WERI-Rb-1 (cell line): ENCODE measurements around the gene SMARCD1.

ENCODE experiments used
- DNase-seq: peaks from one replicate; pipeline ENCODE4 v3.0.0-alpha.2; 2020
- H3K27ac ChIP-seq: fragments of 250-450 bp; sonication (Bioruptor Pico); 2 replicates; pipeline ENCODE4 v1.5.1; 2020; ENCODE audit warnings: mild to moderate bottlenecking, moderate library complexity
- H3K27me3 ChIP-seq: fragments of 250-450 bp; sonication (Bioruptor Pico); 2 replicates; pipeline ENCODE4 v1.5.1; 2021; ENCODE audit warnings: mild to moderate bottlenecking, low read depth, moderate library complexity; ENCODE audit not compliant: insufficient read depth, severe bottlenecking
- H3K36me3 ChIP-seq: fragments of 250-450 bp; sonication (Bioruptor Pico); 2 replicates; pipeline ENCODE4 v1.5.1; 2020; ENCODE audit warnings: mild to moderate bottlenecking, moderate library complexity
- H3K4me3 ChIP-seq: 2 replicates; pipeline ENCODE4 v1.5.1; 2011; ENCODE audit warnings: low read depth, mild to moderate bottlenecking, control low read depth, low read length
- H3K9me3 ChIP-seq: fragments of 250-450 bp; sonication (Bioruptor Pico); 2 replicates; pipeline ENCODE4 v1.5.1; 2021; ENCODE audit warnings: mild to moderate bottlenecking, moderate library complexity; ENCODE audit not compliant: severe bottlenecking
- CTCF ChIP-seq: IDR thresholded peaks from 2 replicates; pipeline ENCODE4 v1.5.1; 2011; ENCODE audit warnings: low read depth, mild to moderate bottlenecking, control low read depth, inconsistent platforms, low read length

The SMARCD1 gene

GRCh38 chr12:50065726-50066310 lies 19.3 kb upstream of the SMARCD1 start:
- no peaks in the 10 kb centered on the region for H3K9me3 ChIP-seq
- DNase-seq = no peak

GRCh38 chr12:50066402-50066801 lies 18.7 kb upstream of the SMARCD1 start:
- Histone ChIP-seq H3K9me3 (no peaks in the 10 kb centered on the region), H3K27ac (no peak overlapping the region), H3K36me3 (peaks cover 9% of the 10 kb centered on the region), H3K27me3 (no peaks in the 10 kb centered on the region), H3K4me3 (no peak overlapping the region)
- TF ChIP-seq CTCF = no peak
- no peak for DNase-seq

More at GRCh38 chr12:50065726-50066310, 19.3 kb upstream of the SMARCD1 start:
- Histone ChIP-seq H3K27me3 (no peaks in the 10 kb centered on the region), H3K27ac (no peak overlapping the region), H3K36me3 (peaks cover 14% of the 10 kb centered on the region), H3K4me3 (no peak overlapping the region)
- no peak for TF ChIP-seq CTCF

GRCh38 chr12:50069069-50069468 lies 16.1 kb upstream of the SMARCD1 start:
- TF ChIP-seq CTCF = no peak
- 0 out of 2 replicates have a peak, but pooled peaks cover 6% of the 10 kb centered on the region for H3K36me3 ChIP-seq
- no peak for DNase-seq
- no peak overlapping the region for H3K27ac ChIP-seq
- H3K4me3 ChIP-seq = no peak overlapping the region
- no peaks in the 10 kb centered on the region for H3K9me3 ChIP-seq
- no peaks in the 10 kb centered on the region for H3K27me3 ChIP-seq

- Histone ChIP-seq H3K4me3 (no peak overlapping the region), H3K9me3 (no peaks in the 10 kb centered on the region)
These were observed 15.6 kb upstream of the SMARCD1 start for GRCh38 chr12:50069539-50069938.

GRCh38 chr12:50070314-50071060 lies 14.7 kb upstream of the SMARCD1 start:
- DNase-seq = peak; percentile 82
- Histone ChIP-seq H3K4me3 (no peak overlapping the region), H3K27ac (no peak overlapping the region), H3K27me3 (no peaks in the 10 kb centered on the region), H3K9me3 (no peaks in the 10 kb centered on the region), H3K36me3 (0 out of 2 replicates have a peak, but pooled peaks cover 6% of the 10 kb centered on the region)
- peak; percentile 91 for TF ChIP-seq CTCF

More at GRCh38 chr12:50069539-50069938, 15.6 kb upstream of the SMARCD1 start:
- Histone ChIP-seq H3K36me3 (0 out of 2 replicates have a peak, but pooled peaks cover 6% of the 10 kb centered on the region), H3K27me3 (no peaks in the 10 kb centered on the region), H3K27ac (no peak overlapping the region)
- TF ChIP-seq CTCF = no peak
- no peak for DNase-seq
